IPS-20b (cell line): ENCODE measurements around the gene OSGEPL1.
A peak's percentile ranks its signal among the peaks of the same experiment; 100 is the strongest.
"Not testable (repeated sequence)": the region's sequence is repeated elsewhere in the genome, so short reads cannot be mapped to it uniquely, and the experiment has no call there.

ENCODE experiments used
- H3K27ac ChIP-seq: one replicate; pipeline ENCODE4 v1.5.1; 2013; ENCODE audit warnings: low read length
- H3K27me3 ChIP-seq: 2 replicates; pipeline ENCODE4 v1.6.1; 2013; ENCODE audit warnings: mild to moderate bottlenecking, low read length, inconsistent platforms; ENCODE audit not compliant: insufficient read depth
- H3K36me3 ChIP-seq: 2 replicates; pipeline ENCODE4 v1.6.1; 2013; ENCODE audit warnings: low read depth, mild to moderate bottlenecking, inconsistent platforms, low read length, moderate library complexity; ENCODE audit not compliant: insufficient read depth
- H3K4me1 ChIP-seq: 2 replicates; pipeline ENCODE4 v1.6.1; 2013; ENCODE audit warnings: mild to moderate bottlenecking, control low read depth, inconsistent platforms, low read length, moderate library complexity; ENCODE audit not compliant: insufficient read depth
- H3K4me3 ChIP-seq: 2 replicates; pipeline ENCODE4 v1.5.1; 2013; ENCODE audit warnings: mild to moderate bottlenecking, low read length, inconsistent platforms
- H3K9ac ChIP-seq: 2 replicates; pipeline ENCODE4 v1.6.1; 2013; ENCODE audit warnings: low read depth, mild to moderate bottlenecking, inconsistent platforms, low read length, moderate library complexity
- H3K9me3 ChIP-seq: 2 replicates; pipeline ENCODE4 v1.6.1; 2013; ENCODE audit warnings: mild to moderate bottlenecking, low read depth, low read length, inconsistent platforms; ENCODE audit not compliant: insufficient read depth

The OSGEPL1 gene

DNA sequence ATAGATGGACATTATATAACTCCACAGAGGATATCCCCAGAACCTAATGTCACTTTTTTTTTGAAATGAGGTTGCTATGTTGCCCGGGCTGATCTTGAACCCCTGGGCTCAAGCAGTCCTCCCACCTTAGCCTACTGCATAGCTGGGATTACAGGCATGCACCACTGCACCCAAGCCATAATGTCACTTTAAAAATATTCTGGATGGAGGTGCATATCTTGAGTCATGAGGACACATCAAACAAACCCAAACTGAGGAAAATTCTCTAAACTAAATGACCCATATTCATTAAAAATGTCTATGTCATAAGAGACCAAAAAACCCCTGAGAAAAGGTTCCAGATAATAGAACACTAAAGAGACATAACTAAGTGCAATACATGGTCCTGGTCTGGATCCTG is 36.3 kb downstream of the OSGEPL1 start:
- Histone ChIP-seq H3K4me3 (no peak overlapping the region), H3K36me3 (no peaks in the 10 kb centered on the region), H3K9me3 (no peaks in the 10 kb centered on the region), H3K9ac (no peak overlapping the region), H3K4me1 (no peaks in the 10 kb centered on the region), H3K27ac (no peak overlapping the region), H3K27me3 (no peaks in the 10 kb centered on the region)

DNA sequence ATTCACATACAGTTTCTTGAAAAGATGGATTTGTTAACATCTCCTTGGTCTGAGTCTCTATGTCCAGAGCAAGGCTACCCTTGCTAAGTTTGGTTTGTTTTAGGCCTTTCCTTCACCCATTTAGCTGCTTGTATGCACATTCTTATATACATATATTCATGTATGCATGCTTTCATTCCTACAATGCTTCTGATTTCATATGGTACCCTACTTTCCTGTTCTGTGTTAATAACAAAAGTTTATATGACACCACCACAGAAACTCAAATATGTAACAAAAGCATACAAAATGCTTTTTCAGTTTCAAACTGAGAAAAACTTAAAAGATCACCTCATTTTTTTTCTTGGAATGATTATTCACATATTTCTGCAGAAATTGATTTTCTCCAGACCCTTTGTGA is 39.4 kb downstream of the OSGEPL1 start:
- no peak overlapping the region for H3K9ac ChIP-seq
- no peak overlapping the region for H3K4me3 ChIP-seq
- no peaks in the 10 kb centered on the region for H3K4me1 ChIP-seq
- no peaks in the 10 kb centered on the region for H3K36me3 ChIP-seq
- no peak overlapping the region for H3K27ac ChIP-seq
- H3K9me3 ChIP-seq: no peaks in the 10 kb centered on the region
- H3K27me3 ChIP-seq: no peaks in the 10 kb centered on the region

- no peak overlapping the region for H3K4me3 ChIP-seq
- no peaks in the 10 kb centered on the region for H3K9me3 ChIP-seq
- H3K36me3 ChIP-seq: no peaks in the 10 kb centered on the region
- no peak overlapping the region for H3K27ac ChIP-seq
- H3K27me3 ChIP-seq: no peaks in the 10 kb centered on the region
- no peaks in the 10 kb centered on the region for H3K4me1 ChIP-seq
- H3K9ac ChIP-seq: no peak overlapping the region
Measured at GRCh38 chr2:189719571-189719970, 43.0 kb downstream of the OSGEPL1 start.

DNA sequence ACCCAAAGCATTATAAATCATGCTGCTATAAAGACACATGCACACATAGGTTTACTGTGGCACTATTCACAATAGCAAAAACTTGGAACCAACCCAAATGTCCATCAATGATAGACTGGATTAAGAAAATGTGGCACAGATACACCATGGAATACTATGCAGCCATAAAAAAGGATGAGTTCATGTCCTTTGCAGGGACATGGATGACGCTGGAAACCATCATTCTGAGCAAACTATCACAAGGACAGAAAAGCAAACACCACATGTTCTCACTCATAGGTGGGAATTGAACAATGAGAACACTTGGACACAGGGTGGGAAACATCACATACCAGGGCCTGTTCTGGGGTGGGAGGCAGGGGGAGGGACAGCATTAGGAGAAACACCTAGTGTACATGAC is 45.0 kb downstream of the OSGEPL1 start:
- H3K27me3 ChIP-seq, H3K9ac ChIP-seq, H3K36me3 ChIP-seq, H3K27ac ChIP-seq, H3K4me1 ChIP-seq, H3K4me3 ChIP-seq, H3K9me3 ChIP-seq: not testable (repeated sequence)

- no peak overlapping the region for H3K27ac ChIP-seq
- H3K4me3 ChIP-seq: no peak overlapping the region
- no peak overlapping the region for H3K9ac ChIP-seq
- no peaks in the 10 kb centered on the region for H3K9me3 ChIP-seq
- H3K36me3 ChIP-seq: no peaks in the 10 kb centered on the region
- H3K27me3 ChIP-seq: no peaks in the 10 kb centered on the region
- no peaks in the 10 kb centered on the region for H3K4me1 ChIP-seq
Measured at GRCh38 chr2:189709501-189710221, 52.9 kb downstream of the OSGEPL1 start.

DNA sequence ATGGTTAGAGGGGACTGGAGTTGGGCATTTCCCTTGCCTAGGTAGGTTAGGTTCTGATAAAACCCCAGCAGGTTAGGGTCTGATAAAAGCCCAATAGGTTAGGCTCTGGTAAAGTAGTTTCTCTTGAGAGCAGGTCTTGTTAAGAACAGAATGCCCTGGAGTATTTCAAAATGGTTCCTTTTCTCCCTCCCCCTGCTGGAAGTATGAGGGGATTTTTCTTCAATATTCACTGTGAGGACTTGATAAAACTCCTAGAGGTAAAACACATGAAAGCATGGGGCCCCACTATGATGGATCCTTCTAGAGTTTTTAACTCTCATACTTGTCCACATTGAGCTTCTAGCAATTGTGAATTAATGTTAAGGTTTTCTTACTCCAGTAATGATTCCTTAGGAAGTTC is 60.5 kb downstream of the OSGEPL1 start:
- H3K36me3 ChIP-seq: no peaks in the 10 kb centered on the region

DNA sequence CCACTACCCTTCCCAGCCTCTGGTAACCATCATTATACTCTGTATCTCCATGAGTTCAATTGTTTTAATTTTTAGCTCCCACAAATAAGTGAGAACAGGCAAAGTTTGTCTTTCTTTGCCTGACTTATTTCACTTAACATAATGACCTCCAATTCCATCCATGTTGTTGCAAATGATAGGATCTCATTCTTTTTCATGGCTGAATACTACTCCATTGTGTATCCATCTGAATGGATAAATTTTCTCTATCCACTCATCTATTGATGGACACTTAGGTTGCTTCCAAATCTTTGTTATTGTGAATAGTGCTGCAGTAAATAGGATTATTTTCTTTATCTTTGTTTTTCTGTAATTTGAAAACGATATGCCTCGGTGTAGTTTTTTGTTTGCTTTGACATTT is 61.9 kb downstream of the OSGEPL1 start:
- H3K9me3 ChIP-seq: no peaks in the 10 kb centered on the region
- no peak overlapping the region for H3K4me3 ChIP-seq
- H3K36me3 ChIP-seq: no peaks in the 10 kb centered on the region
- no peaks in the 10 kb centered on the region for H3K27me3 ChIP-seq
- no peak overlapping the region for H3K27ac ChIP-seq
- H3K9ac ChIP-seq: no peak overlapping the region
- no peaks in the 10 kb centered on the region; the same call in 1 of the 2 replicates for H3K4me1 ChIP-seq

More for the DNA sequence above, 60.5 kb downstream of the OSGEPL1 start:
- Histone ChIP-seq H3K4me3 (no peak overlapping the region), H3K4me1 (no peaks in the 10 kb centered on the region; the same call in 1 of the 2 replicates), H3K9ac (no peak overlapping the region), H3K27ac (no peak overlapping the region), H3K9me3 (no peaks in the 10 kb centered on the region), H3K27me3 (no peaks in the 10 kb centered on the region)

DNA sequence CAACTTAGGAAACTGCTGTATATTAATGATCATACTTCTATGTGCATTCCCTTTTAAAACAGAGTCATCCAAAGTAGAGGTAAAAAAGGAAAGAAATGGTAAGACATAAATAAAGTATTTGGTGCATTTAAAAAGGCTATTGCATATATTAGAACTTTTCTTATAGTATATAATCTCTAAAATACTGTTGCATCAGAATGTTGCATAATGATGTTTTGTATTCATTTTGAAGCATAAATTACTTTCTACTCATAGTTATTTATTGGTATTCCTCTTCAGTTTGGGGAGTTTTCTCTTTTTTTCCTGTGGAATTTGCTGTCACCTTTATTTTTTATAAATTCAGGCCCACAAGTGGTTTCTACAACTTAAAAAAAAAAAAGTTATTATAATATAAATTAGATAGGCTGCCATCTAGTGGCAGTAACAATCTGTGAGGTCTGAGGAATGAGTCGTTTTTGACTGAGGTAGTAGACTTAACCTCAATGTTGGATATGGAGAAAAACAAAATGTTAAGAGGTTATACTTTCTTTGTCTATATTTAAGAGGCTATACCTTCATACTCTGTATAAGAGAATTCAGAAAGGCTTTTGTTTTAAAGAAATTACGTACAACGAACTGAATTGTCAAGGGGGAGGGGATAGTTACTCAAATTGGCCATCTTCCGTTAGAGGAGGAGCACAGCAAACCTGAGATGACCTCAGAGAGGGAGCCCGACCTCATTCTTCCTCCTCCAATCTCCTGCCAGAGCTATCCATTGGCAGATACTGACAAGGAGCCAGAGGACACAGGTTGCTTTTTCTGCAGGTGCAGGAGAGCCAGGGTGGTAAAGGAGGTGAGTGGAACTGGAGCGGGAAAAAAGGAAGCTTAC is 64.3 kb downstream of the OSGEPL1 start:
- Histone ChIP-seq H3K27ac (no peak overlapping the region), H3K9me3 (no peaks in the 10 kb centered on the region), H3K27me3 (no peaks in the 10 kb centered on the region), H3K9ac (peak overlapping the region; percentile 26; the same call in 1 of the 2 replicates), H3K4me3 (peak overlapping the region; percentile 62), H3K4me1 (no peaks in the 10 kb centered on the region; the same call in 1 of the 2 replicates), H3K36me3 (no peaks in the 10 kb centered on the region)
